Activated CD4-positive, alpha-beta memory T cell treated with anti-CD3 and anti-CD28 coated beads, Interleukin-2, amount 10 ng/mL, durations not matched to agents 7 days and 5 days (primary cell): ENCODE results near the gene HIP1. TPM values are rescaled to one million over a fixed set of nuclear protein-coding genes. Genes with fewer than 3 reads are reported as not detected.
"Not testable (repeated sequence)": the region's sequence is repeated elsewhere in the genome, so short reads cannot be mapped to it uniquely, and the experiment has no call there.

Experiments used
- CTCF ChIA-PET: fragments of 350-600 bp; sonication (Branson Sonifier 250); formaldehyde crosslinking; loops from one replicate; lab custom pipeline; 2021; ENCODE audit warnings: antibody characterized with exemption, inconsistent platforms; lab: Charles Lee
- POLR2A ChIA-PET: fragments of 350-600 bp; sonication (Branson Sonifier 250); formaldehyde crosslinking; loops from one replicate; lab custom pipeline; 2021; ENCODE audit warnings: antibody characterized with exemption; lab: Charles Lee
- DNase-seq: peaks from one replicate; pipeline ENCODE4 v3.0.0-alpha.2; 2020
- H3K27ac Mint-ChIP-seq: one replicate; pipeline ENCODE4 v1.8.0; 2021; ENCODE audit warnings: mild to moderate bottlenecking, mixed read lengths
- H3K27me3 Mint-ChIP-seq: one replicate; pipeline ENCODE4 v1.8.0; 2021; ENCODE audit warnings: mixed read lengths
- H3K36me3 Mint-ChIP-seq: one replicate; pipeline ENCODE4 v1.8.0; 2021; ENCODE audit warnings: low read depth, mixed read lengths
- H3K4me1 Mint-ChIP-seq: one replicate; pipeline ENCODE4 v1.8.0; 2021; ENCODE audit warnings: mixed read lengths
- H3K4me3 Mint-ChIP-seq: one replicate; pipeline ENCODE4 v1.8.0; 2021; ENCODE audit warnings: mild to moderate bottlenecking, mixed read lengths
- H3K9me3 Mint-ChIP-seq: one replicate; pipeline ENCODE4 v1.8.0; 2021; ENCODE audit warnings: mixed read lengths
- total RNA-seq, 2 experiments: library from RNA; stranded (reverse); gene quantifications; one replicate each; pipeline ENCODE4 v1.2.3, GENCODE V29; 2021

HIP1 gene
- total RNA-seq, 2 experiments from 2014 or later, result 5.2 to 5.4 TPM

- DNase-seq, result no peak
- no peaks in the 10 kb centered on the region for H3K9me3 Mint-ChIP-seq
- H3K27me3 Mint-ChIP-seq, result no peaks in the 10 kb centered on the region
- H3K27ac Mint-ChIP-seq, result no peak overlapping the region
- no peaks in the 10 kb centered on the region for H3K4me1 Mint-ChIP-seq
- CTCF ChIA-PET, result interaction anchor here (0.6 kb wide), 1 partner anchor 99 kb away, joined by 3 read pairs; no protein-coding TSS in a partner anchor
- POLR2A ChIA-PET, result no interaction called here
- no peaks in the 10 kb centered on the region for H3K36me3 Mint-ChIP-seq
- H3K4me3 Mint-ChIP-seq, result no peak overlapping the region
Observed at GRCh38 chr7:75718390-75719031, 20.2 kb downstream of the HIP1 start.

- H3K27ac Mint-ChIP-seq, POLR2A ChIA-PET, H3K27me3 Mint-ChIP-seq, DNase-seq, H3K9me3 Mint-ChIP-seq, H3K4me1 Mint-ChIP-seq, H3K4me3 Mint-ChIP-seq, H3K36me3 Mint-ChIP-seq: not testable (repeated sequence)
- CTCF ChIA-PET, result interaction anchor here (0.6 kb wide), 1 partner anchor 99 kb away, joined by 3 read pairs; no protein-coding TSS in a partner anchor
Observed at GRCh38 chr7:75717746-75718145, 21.0 kb downstream of the HIP1 start.

- peaks cover 4% of the 10 kb centered on the region for H3K4me1 Mint-ChIP-seq
- ChIA-PET CTCF (no interaction called here), POLR2A (no interaction called here)
- peaks cover 5% of the 10 kb centered on the region for H3K36me3 Mint-ChIP-seq
- no peak for DNase-seq
- H3K4me3 Mint-ChIP-seq, result no peak overlapping the region
- peaks cover 7% of the 10 kb centered on the region for H3K27me3 Mint-ChIP-seq
- peaks cover 3% of the 10 kb centered on the region for H3K9me3 Mint-ChIP-seq
- no peak overlapping the region for H3K27ac Mint-ChIP-seq
Observed at GRCh38 chr7:75716992-75717626, 21.6 kb downstream of the HIP1 start.

- no peak overlapping the region for H3K4me3 Mint-ChIP-seq
- H3K9me3 Mint-ChIP-seq, result peaks cover 4% of the 10 kb centered on the region
- no peak overlapping the region for H3K27ac Mint-ChIP-seq
- no peak for DNase-seq
- ChIA-PET CTCF (no interaction called here), POLR2A (no interaction called here)
- H3K4me1 Mint-ChIP-seq, result peaks cover 4% of the 10 kb centered on the region
- peaks cover 13% of the 10 kb centered on the region for H3K27me3 Mint-ChIP-seq
- peaks cover 5% of the 10 kb centered on the region for H3K36me3 Mint-ChIP-seq
Observed at GRCh38 chr7:75715864-75716263, 22.9 kb downstream of the HIP1 start.

GRCh38 chr7:75712517-75713361 is 26.0 kb downstream of the HIP1 start:
- H3K36me3 Mint-ChIP-seq, result peaks cover 8% of the 10 kb centered on the region
- H3K4me3 Mint-ChIP-seq, result no peak overlapping the region
- H3K9me3 Mint-ChIP-seq, result peaks cover 10% of the 10 kb centered on the region
- POLR2A ChIA-PET, result interaction anchor here (0.8 kb wide), 1 partner anchor 15 kb away, joined by 3 read pairs; no protein-coding TSS in a partner anchor
- peaks cover 4% of the 10 kb centered on the region for H3K4me1 Mint-ChIP-seq
- DNase-seq, result no peak
- H3K27ac Mint-ChIP-seq, result no peak overlapping the region
- H3K27me3 Mint-ChIP-seq, result peaks cover 19% of the 10 kb centered on the region
- CTCF ChIA-PET, result no interaction called here

GRCh38 chr7:75711656-75712514 is 26.9 kb downstream of the HIP1 start:
- Mint-ChIP-seq H3K4me1 (peaks cover 4% of the 10 kb centered on the region), H3K4me3 (no peak overlapping the region), H3K36me3 (peaks cover 8% of the 10 kb centered on the region), H3K27ac (no peak overlapping the region), H3K9me3 (peaks cover 10% of the 10 kb centered on the region), H3K27me3 (peaks cover 19% of the 10 kb centered on the region)
- POLR2A ChIA-PET, result interaction anchor here (0.8 to 1.1 kb wide), 2 partner anchors 9 to 16 kb away, joined by 3 read pairs; no protein-coding TSS in a partner anchor
- no peak for DNase-seq
- CTCF ChIA-PET, result no interaction called here

GRCh38 chr7:75711076-75711475 is 27.7 kb downstream of the HIP1 start:
- H3K4me3 Mint-ChIP-seq, result no peak overlapping the region
- CTCF ChIA-PET, result no interaction called here
- H3K27me3 Mint-ChIP-seq, result peaks cover 19% of the 10 kb centered on the region
- H3K27ac Mint-ChIP-seq, result no peak overlapping the region
- DNase-seq, result no peak
- H3K4me1 Mint-ChIP-seq, result peaks cover 4% of the 10 kb centered on the region
- H3K9me3 Mint-ChIP-seq, result peaks cover 10% of the 10 kb centered on the region
- H3K36me3 Mint-ChIP-seq, result peaks cover 8% of the 10 kb centered on the region
- POLR2A ChIA-PET, result interaction anchor here (1.1 kb wide), 1 partner anchor 8 kb away, joined by 3 read pairs; no protein-coding TSS in a partner anchor

- ChIA-PET CTCF (no interaction called here), POLR2A (no interaction called here)
- DNase-seq, result no peak
- H3K4me3 Mint-ChIP-seq, result no peak overlapping the region
- no peak overlapping the region for H3K27ac Mint-ChIP-seq
- peaks cover 5% of the 10 kb centered on the region for H3K27me3 Mint-ChIP-seq
- peaks cover 3% of the 10 kb centered on the region for H3K36me3 Mint-ChIP-seq
- H3K9me3 Mint-ChIP-seq, result peaks cover 3% of the 10 kb centered on the region
- no peaks in the 10 kb centered on the region for H3K4me1 Mint-ChIP-seq
Observed at GRCh38 chr7:75704928-75705327, 33.8 kb downstream of the HIP1 start.

GRCh38 chr7:75702515-75702914 is 36.2 kb downstream of the HIP1 start:
- Mint-ChIP-seq H3K36me3 (no peaks in the 10 kb centered on the region), H3K27me3 (no peaks in the 10 kb centered on the region), H3K27ac (no peak overlapping the region), H3K4me3 (no peak overlapping the region), H3K4me1 (no peaks in the 10 kb centered on the region), H3K9me3 (no peaks in the 10 kb centered on the region)
- ChIA-PET CTCF (no interaction called here), POLR2A (interaction anchor here (1.0 kb wide), 1 partner anchor 9 kb away, joined by 3 read pairs; no protein-coding TSS in a partner anchor)
- DNase-seq, result no peak

GRCh38 chr7:75699993-75700392 is 38.7 kb downstream of the HIP1 start:
- H3K4me1 Mint-ChIP-seq, result no peaks in the 10 kb centered on the region
- H3K27ac Mint-ChIP-seq, result no peak overlapping the region
- CTCF ChIA-PET, result no interaction called here
- H3K36me3 Mint-ChIP-seq, result no peaks in the 10 kb centered on the region
- no peak for DNase-seq
- peaks cover under 1% of the 10 kb centered on the region for H3K27me3 Mint-ChIP-seq
- POLR2A ChIA-PET, result no interaction called here
- no peak overlapping the region for H3K4me3 Mint-ChIP-seq
- H3K9me3 Mint-ChIP-seq, result no peaks in the 10 kb centered on the region

GRCh38 chr7:75698358-75698757 is 40.4 kb downstream of the HIP1 start:
- POLR2A ChIA-PET, result no interaction called here
- no peak for DNase-seq
- CTCF ChIA-PET, result interaction anchor here (1.4 kb wide), 1 partner anchor 322 kb away, joined by 3 read pairs; no protein-coding TSS in a partner anchor
- Mint-ChIP-seq H3K4me1 (no peaks in the 10 kb centered on the region), H3K9me3 (no peaks in the 10 kb centered on the region), H3K36me3 (no peaks in the 10 kb centered on the region), H3K27me3 (peaks cover 4% of the 10 kb centered on the region), H3K27ac (no peak overlapping the region), H3K4me3 (no peak overlapping the region)

- Mint-ChIP-seq H3K4me3 (no peak overlapping the region), H3K36me3 (no peaks in the 10 kb centered on the region), H3K27ac (no peak overlapping the region), H3K27me3 (peaks cover 5% of the 10 kb centered on the region), H3K9me3 (no peaks in the 10 kb centered on the region), H3K4me1 (no peaks in the 10 kb centered on the region)
- no peak for DNase-seq
- ChIA-PET POLR2A (no interaction called here), CTCF (no interaction called here)
Observed at GRCh38 chr7:75696263-75697037, 42.3 kb downstream of the HIP1 start.
